OCI-LY3 (cell line): ENCODE data around the gene TANGO2.

Experiments used
- H2AFZ ChIP-seq: fragments of 200-600, 300-600 bp; shearing (Covaris generic); 2 replicates; pipeline ENCODE4 v1.6.0; 2014; ENCODE audit warnings: antibody characterized with exemption, low read depth, low read length
- H3K27ac ChIP-seq: fragments of 200-600, 300-600 bp; sonication (generic); 2 replicates; pipeline ENCODE4 v1.5.1; 2014; ENCODE audit warnings: mild to moderate bottlenecking, low read length, moderate library complexity, mixed read lengths
- H3K27me3 ChIP-seq: fragments of 200-600, 300-600 bp; sonication (generic); 2 replicates; pipeline ENCODE4 v1.6.1; 2014; ENCODE audit warnings: low read depth, low read length, mixed read lengths
- H3K36me3 ChIP-seq: fragments of 200-600, 300-600 bp; sonication (generic); replicated peaks from 2 replicates; pipeline ENCODE3; 2014; ENCODE audit warnings: low read depth, low read length, mixed read lengths
- H3K4me1 ChIP-seq: fragments of 300-600, 200-600 bp; sonication (generic); 2 replicates; pipeline ENCODE4 v1.6.1; 2014; ENCODE audit warnings: low read length, mixed read lengths
- H3K4me2 ChIP-seq: fragments of 200-600, 300-600 bp; sonication (generic); 2 replicates; pipeline ENCODE4 v1.6.1; 2014; ENCODE audit warnings: low read length, mixed read lengths
- H3K4me3 ChIP-seq: fragments of 300-600, 200-600 bp; sonication (generic); 2 replicates; pipeline ENCODE4 v1.5.1; 2014; ENCODE audit warnings: antibody characterized with exemption, mild to moderate bottlenecking, low read length, moderate library complexity
- H3K79me2 ChIP-seq: fragments of 300-600, 200-600 bp; shearing (Covaris generic); 2 replicates; pipeline ENCODE4 v1.6.1; 2014; ENCODE audit warnings: mild to moderate bottlenecking, low read length, mixed read lengths
- H3K9ac ChIP-seq: fragments of 300-600, 200-600 bp; shearing (Covaris generic); 2 replicates; pipeline ENCODE4 v1.6.0; 2014; ENCODE audit warnings: mild to moderate bottlenecking, low read length, moderate library complexity
- H3K9me3 ChIP-seq: fragments of 200-600, 300-600 bp; shearing (Covaris generic); 2 replicates; pipeline ENCODE4 v1.6.1; 2014; ENCODE audit warnings: low read length, mixed read lengths; ENCODE audit not compliant: insufficient read depth
- H4K20me1 ChIP-seq: fragments of 200-600, 300-600 bp; sonication (generic); 2 replicates; pipeline ENCODE4 v1.6.1; 2016; ENCODE audit warnings: low read length, mixed read lengths; ENCODE audit not compliant: insufficient read depth
- EZH2phosphoT487 ChIP-seq: fragments of 200-600 bp; shearing (Covaris generic); IDR thresholded peaks from 2 replicates; pipeline ENCODE4 v1.6.1; 2018; ENCODE audit warnings: antibody characterized with exemption, mixed run types, low read depth
- TF ChIP-seq, protein P1 (sequence below): fragments of 200-600, 300-600 bp; sonication (generic); IDR thresholded peaks from 2 replicates; pipeline ENCODE4 v1.5.1; 2014; ENCODE audit warnings: antibody characterized with exemption, low read length, low read depth

The TANGO2 gene

DNA sequence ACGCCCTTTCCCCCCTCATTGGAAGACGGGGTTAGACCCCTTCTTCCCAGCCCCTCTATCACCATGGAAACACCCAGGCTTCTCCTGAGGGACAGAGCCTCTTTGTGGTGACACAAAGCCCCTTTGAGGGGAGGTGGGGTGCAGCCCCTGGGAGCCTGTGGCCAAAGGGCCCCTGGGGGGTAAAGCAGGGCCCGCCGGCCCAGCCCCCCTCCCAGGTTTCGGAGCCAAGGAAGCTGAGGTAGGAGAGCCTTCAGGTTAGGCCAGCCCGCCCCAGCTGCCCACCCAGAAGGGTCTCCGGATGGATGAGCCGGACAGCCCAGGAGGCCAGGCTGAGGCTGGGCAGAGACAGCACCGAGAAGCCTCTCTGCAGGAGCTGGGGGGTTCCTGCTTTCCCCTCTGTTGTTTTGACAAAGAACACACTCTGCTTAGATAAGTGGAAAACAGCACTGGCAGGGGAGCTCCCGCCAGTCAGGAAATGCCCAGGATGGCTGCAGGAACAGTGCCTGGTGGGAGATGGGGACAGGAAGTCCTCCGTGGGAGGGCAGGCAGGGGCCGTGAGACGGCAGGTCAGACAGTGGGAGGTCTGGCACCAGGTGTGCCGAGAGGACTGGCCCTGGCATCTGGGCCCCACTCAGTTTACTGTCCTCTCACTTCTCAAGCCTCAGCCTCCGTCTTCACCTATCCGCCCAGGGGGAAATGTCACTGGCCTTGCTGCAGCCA, 22.5 kb upstream of the TANGO2 start:
- Histone ChIP-seq H3K27ac (no peak overlapping the region), H3K4me3 (no peak overlapping the region), H3K4me1 (no peaks in the 10 kb centered on the region), H3K36me3 (no peaks in the 10 kb centered on the region), H3K79me2 (no peaks in the 10 kb centered on the region), H3K4me2 (no peak overlapping the region), H3K27me3 (no peaks in the 10 kb centered on the region), H3K9me3 (peaks cover 5% of the 10 kb centered on the region; the same call in 1 of the 2 replicates), H2AFZ (no peak overlapping the region), H3K9ac (no peak overlapping the region), H4K20me1 (no peaks in the 10 kb centered on the region)
- TF ChIP-seq EZH2phosphoT487, result no peak
- TF ChIP-seq, protein P1, sequence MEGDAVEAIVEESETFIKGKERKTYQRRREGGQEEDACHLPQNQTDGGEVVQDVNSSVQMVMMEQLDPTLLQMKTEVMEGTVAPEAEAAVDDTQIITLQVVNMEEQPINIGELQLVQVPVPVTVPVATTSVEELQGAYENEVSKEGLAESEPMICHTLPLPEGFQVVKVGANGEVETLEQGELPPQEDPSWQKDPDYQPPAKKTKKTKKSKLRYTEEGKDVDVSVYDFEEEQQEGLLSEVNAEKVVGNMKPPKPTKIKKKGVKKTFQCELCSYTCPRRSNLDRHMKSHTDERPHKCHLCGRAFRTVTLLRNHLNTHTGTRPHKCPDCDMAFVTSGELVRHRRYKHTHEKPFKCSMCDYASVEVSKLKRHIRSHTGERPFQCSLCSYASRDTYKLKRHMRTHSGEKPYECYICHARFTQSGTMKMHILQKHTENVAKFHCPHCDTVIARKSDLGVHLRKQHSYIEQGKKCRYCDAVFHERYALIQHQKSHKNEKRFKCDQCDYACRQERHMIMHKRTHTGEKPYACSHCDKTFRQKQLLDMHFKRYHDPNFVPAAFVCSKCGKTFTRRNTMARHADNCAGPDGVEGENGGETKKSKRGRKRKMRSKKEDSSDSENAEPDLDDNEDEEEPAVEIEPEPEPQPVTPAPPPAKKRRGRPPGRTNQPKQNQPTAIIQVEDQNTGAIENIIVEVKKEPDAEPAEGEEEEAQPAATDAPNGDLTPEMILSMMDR, result no peak

- TF ChIP-seq, protein P1, result no peak
- no peak for TF ChIP-seq EZH2phosphoT487
- Histone ChIP-seq H4K20me1 (no peaks in the 10 kb centered on the region), H3K4me2 (no peak overlapping the region), H3K4me1 (no peaks in the 10 kb centered on the region), H3K27me3 (no peaks in the 10 kb centered on the region), H3K36me3 (peaks cover 3% of the 10 kb centered on the region), H3K4me3 (no peak overlapping the region), H3K9me3 (peaks cover 7% of the 10 kb centered on the region; the same call in 1 of the 2 replicates), H2AFZ (no peak overlapping the region), H3K9ac (no peak overlapping the region), H3K79me2 (no peaks in the 10 kb centered on the region), H3K27ac (no peak overlapping the region)
These were observed 21.7 kb upstream of the TANGO2 start for GRCh38 chr22:19998991-19999820.

DNA sequence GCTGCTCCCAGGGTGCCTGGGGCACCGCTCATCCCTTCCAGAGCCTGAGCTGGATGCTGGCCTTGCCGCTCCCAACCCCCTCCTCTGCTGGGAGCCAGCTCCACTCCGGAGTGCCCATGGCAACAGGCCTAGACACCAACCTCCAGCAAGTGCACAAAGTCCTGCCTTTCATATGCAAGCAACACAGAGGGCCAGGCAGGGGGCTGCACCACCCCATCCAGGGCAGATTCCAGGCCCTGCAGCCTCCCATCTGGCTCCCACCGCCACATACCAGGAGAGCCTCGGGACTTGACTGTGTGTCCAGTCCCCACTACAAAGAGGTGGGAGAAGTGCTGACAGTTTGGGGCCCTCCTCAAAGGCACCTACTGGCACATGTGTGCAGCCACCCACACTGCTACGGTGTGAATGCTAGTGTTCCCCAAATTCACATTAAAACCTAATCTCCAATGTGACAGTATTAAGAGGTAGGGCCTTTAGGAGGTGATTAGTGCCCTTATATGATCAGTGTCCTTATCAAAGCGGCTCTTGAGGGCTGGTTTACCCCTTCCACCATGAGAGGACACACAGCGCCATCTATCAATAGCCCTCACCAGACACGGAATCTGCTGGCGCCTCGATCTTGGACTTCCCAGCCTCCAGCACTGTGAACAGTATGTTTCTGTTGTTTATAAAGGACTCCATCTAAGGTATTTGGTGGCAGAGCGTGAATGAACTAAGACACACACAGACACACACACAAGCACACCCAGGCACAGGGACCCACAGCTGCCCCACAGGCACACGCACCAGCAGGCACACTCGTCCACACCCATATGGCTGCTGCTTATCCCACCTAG, 20.4 kb upstream of the TANGO2 start:
- Histone ChIP-seq H3K79me2 (no peaks in the 10 kb centered on the region), H4K20me1 (no peaks in the 10 kb centered on the region), H3K4me3 (no peak overlapping the region), H3K27ac (no peak overlapping the region), H3K36me3 (peaks cover 3% of the 10 kb centered on the region), H3K4me1 (no peaks in the 10 kb centered on the region), H3K9me3 (peaks cover 7% of the 10 kb centered on the region; the same call in 1 of the 2 replicates), H3K4me2 (no peak overlapping the region), H2AFZ (no peak overlapping the region), H3K9ac (no peak overlapping the region), H3K27me3 (no peaks in the 10 kb centered on the region)
- TF ChIP-seq EZH2phosphoT487, result no peak
- TF ChIP-seq, protein P1, result no peak
